HFF-Myc (cell line): Measurements from ENCODE around the gene ADIPOR1.

Source experiments
- DNase-seq: peaks from one replicate; pipeline ENCODE4 v3.0.0-alpha.2; 2011; ENCODE audit warnings: low read depth; ENCODE audit errors: extremely low read depth
- H3K4me3 ChIP-seq: replicated peaks from 2 replicates; pipeline ENCODE4 v1.5.1; 2011; ENCODE audit warnings: low read depth, mild to moderate bottlenecking, control low read depth, low read length
- CTCF ChIP-seq: IDR thresholded peaks from 2 replicates; pipeline ENCODE4 v1.5.1; 2012; ENCODE audit warnings: mild to moderate bottlenecking, low read depth, low read length, control low read depth; ENCODE audit errors: missing control alignments

ADIPOR1 gene

GRCh38 chr1:202892501-202892900 is 65.6 kb downstream of the ADIPOR1 start:
- no peak overlapping the region for H3K4me3 ChIP-seq
- DNase-seq, result no peak
- TF ChIP-seq CTCF, result no peak
